OCI-LY3 (cell line): ENCODE measurements around the gene CD40.

Experiments
- EZH2phosphoT487 ChIP-seq: fragments of 200-600 bp; shearing (Covaris generic); IDR thresholded peaks from 2 replicates; pipeline ENCODE4 v1.6.1; 2018; ENCODE audit warnings: antibody characterized with exemption, mixed run types, low read depth
- TF ChIP-seq, protein P1 (sequence below): fragments of 200-600, 300-600 bp; sonication (generic); IDR thresholded peaks from 2 replicates; pipeline ENCODE4 v1.5.1; 2014; ENCODE audit warnings: antibody characterized with exemption, low read length, low read depth

DNA sequence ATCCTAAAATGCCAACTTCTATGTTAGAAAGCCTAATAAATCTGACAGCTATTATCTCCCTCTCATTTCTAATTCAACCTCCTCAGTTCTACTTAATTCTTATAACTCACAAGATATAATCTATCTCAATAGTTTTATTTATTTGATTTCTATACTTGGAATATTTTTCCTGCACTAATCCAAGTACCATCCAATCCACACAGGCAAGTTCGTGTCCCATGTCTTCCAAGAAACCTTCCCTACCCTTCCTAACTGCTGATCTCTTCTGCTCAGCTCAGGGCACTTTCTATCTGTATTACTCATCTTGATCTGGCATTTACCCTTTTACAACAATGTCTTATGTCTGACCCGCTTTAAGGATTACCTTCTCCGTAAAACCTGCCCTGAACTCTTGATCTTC, 46.5 kb upstream of the CD40 start:
- TF ChIP-seq, protein P1, sequence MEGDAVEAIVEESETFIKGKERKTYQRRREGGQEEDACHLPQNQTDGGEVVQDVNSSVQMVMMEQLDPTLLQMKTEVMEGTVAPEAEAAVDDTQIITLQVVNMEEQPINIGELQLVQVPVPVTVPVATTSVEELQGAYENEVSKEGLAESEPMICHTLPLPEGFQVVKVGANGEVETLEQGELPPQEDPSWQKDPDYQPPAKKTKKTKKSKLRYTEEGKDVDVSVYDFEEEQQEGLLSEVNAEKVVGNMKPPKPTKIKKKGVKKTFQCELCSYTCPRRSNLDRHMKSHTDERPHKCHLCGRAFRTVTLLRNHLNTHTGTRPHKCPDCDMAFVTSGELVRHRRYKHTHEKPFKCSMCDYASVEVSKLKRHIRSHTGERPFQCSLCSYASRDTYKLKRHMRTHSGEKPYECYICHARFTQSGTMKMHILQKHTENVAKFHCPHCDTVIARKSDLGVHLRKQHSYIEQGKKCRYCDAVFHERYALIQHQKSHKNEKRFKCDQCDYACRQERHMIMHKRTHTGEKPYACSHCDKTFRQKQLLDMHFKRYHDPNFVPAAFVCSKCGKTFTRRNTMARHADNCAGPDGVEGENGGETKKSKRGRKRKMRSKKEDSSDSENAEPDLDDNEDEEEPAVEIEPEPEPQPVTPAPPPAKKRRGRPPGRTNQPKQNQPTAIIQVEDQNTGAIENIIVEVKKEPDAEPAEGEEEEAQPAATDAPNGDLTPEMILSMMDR: no peak
- no peak for TF ChIP-seq EZH2phosphoT487
